Astrocyte of the spinal cord (primary cell): ENCODE results near the gene CDH2.

Experiments used
- DNase-seq: peaks from one replicate; pipeline ENCODE4 v3.0.0; 2011; ENCODE audit warnings: low read depth, low spot score
- H3K4me3 ChIP-seq: 2 replicates; pipeline ENCODE4 v1.5.1; 2011; ENCODE audit warnings: low read depth, mild to moderate bottlenecking, low read length, moderate library complexity
- in situ Hi-C: cut with HindIII; loops from 2 replicates; pipeline ENCODE4 v1.10.0; 2017; ENCODE audit warnings: low sequenced_read_pairs
- TF ChIP-seq, protein P1 (sequence below): IDR thresholded peaks from 2 replicates; pipeline ENCODE4 v1.5.1; 2012; ENCODE audit warnings: low read depth, mild to moderate bottlenecking, low read length, inconsistent platforms

Gene CDH2

DNA sequence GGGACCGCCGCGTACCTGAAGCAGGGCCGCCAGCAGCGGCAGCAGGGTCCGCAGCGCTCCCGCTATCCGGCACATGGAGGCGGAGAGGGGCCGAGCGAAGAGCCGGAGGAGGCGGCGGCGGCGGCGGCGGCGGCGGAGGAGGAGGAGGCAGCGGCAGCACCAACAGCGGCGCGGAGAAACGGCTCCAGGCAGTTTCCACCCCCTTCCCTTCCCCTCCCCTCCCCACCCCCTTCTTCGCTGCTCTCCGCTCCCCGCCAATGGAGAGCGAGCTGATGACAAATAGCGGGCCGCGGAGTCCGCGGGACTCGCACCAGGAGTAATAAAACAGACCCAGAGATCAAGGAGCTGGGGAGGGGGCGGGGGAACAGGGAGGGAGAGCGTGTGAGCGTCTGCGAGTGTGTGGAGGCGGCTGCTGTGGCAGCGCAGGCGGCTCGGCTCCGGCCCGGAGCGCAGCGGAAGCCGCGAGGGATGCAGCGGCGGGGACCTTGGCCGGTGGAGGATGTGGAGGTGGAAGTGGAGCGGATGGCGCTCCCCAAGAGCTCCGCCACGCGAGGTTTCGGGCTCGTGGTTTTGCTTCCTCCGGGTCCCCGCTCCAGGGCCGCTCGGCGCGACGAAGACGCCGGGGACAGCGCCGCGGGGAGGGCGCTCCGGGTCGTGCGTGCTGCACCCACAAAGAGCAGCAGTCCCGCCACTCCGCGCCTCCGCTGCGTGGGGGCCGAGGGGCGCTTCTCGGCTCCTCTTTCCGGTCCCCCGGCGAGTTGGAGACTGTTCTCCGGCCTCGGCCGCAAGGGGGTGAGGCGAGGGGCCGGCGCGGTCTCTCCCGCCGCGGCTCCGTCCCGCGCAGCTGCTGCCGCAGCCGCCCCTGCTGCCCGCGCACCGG is at the start of gene CDH2:
Gene CDH2 (minus strand): TSS at position 183 of the 880 bp plus-strand sequence. CDS start 108 bp downstream, at position 75.
- peak; percentile 96 for DNase-seq
- in situ Hi-C loops, result no loop called here
- peak within 1 kb of the TSS; percentile 80 for H3K4me3 ChIP-seq
- TF ChIP-seq, protein P1, sequence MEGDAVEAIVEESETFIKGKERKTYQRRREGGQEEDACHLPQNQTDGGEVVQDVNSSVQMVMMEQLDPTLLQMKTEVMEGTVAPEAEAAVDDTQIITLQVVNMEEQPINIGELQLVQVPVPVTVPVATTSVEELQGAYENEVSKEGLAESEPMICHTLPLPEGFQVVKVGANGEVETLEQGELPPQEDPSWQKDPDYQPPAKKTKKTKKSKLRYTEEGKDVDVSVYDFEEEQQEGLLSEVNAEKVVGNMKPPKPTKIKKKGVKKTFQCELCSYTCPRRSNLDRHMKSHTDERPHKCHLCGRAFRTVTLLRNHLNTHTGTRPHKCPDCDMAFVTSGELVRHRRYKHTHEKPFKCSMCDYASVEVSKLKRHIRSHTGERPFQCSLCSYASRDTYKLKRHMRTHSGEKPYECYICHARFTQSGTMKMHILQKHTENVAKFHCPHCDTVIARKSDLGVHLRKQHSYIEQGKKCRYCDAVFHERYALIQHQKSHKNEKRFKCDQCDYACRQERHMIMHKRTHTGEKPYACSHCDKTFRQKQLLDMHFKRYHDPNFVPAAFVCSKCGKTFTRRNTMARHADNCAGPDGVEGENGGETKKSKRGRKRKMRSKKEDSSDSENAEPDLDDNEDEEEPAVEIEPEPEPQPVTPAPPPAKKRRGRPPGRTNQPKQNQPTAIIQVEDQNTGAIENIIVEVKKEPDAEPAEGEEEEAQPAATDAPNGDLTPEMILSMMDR, result peak; percentile 8

DNA sequence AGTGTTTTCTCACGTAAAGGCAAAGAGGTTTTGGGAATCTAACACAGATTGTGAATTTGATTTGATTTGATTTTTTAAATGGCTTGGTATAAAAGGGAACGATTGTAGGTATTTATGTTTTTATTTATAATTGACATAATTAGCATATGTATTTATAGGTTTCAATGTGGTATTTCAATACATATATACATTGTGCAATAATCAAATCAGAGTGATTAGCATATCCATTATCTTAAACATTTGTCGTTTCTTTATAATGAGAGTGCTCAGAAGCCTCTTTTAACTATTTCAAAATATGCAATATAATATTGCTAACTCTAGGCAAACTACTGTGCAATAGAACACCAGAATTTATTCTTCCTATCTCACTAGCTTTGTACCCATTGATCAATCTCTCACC is 35.1 kb upstream of the CDH2 start:
- TF ChIP-seq, protein P1, result no peak
- in situ Hi-C loops, result no loop called here
- no peak for DNase-seq
- no peak overlapping the region for H3K4me3 ChIP-seq

DNA sequence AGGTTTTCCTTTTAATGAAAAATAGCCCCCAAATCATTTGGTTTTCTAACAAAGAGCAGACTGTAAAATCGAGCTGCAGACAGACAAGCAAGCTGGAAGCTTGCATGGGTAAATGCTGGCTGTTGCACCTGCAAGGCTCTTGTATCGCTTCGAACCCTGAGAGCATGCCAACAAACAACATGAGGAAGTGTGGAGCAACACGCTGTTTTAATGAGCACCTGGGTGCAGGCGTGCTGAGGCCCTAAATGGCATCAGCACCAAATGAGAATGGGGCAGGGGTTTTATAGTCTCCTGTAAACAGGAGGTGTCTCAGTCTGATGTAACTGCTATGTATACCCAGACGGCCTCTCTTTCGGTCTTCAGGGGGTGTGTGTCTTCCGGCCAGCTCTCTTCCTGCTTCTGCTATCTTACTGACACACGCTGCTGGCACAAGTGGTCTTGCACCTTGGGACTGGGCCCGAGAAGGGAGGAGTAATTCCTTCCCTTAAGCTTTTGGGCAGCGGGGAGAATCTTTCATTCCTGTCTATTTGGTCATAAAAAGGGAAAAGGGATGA is 31.9 kb upstream of the CDH2 start:
- in situ Hi-C loops, result no loop called here
- H3K4me3 ChIP-seq, result no peak overlapping the region
- DNase-seq, result no peak
- TF ChIP-seq, protein P1, result no peak

DNA sequence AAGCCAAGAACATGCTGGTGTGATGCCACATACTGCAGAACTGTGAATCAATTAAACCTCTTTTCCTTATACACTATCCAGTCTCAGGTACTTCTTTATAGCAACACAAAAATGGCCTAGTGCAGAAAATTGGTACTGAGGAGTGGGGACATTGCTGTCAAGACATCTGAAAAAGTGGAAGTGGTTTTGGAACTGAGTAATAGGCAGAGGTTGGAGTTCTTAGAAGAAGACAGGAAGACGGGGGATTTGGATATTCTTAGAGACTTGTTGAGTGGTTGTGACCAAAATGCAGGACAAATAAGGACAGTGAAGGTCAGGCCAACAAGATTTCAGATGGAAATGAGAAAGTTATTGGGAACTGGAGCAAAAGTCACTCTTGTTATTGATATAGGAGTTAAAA is 31.3 kb upstream of the CDH2 start:
- no peak overlapping the region for H3K4me3 ChIP-seq
- in situ Hi-C loops, result no loop called here
- no peak for DNase-seq
- TF ChIP-seq, protein P1, result no peak

DNA sequence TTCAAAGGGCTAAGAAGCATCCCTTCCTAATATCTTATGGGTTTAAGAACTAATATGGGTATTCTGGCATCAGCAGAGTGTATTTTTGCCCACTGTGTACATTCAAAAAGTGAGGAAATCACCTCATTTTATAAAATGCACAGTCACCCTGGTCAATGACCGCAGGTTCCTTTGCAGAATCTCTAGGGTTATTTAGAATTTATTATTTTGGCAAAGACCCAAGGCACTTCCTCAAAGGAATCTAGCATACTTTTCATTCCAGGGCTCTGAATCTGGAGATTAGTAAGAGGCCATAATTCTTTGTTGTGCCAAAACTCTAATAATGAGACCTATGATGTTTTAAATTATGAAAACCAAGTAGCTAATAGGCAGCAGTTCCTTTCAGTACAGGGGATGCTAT is 27.2 kb upstream of the CDH2 start:
- DNase-seq, result peak; percentile 85
- TF ChIP-seq, protein P1, result no peak
- in situ Hi-C loops, result no loop called here
- H3K4me3 ChIP-seq, result no peak overlapping the region

DNA sequence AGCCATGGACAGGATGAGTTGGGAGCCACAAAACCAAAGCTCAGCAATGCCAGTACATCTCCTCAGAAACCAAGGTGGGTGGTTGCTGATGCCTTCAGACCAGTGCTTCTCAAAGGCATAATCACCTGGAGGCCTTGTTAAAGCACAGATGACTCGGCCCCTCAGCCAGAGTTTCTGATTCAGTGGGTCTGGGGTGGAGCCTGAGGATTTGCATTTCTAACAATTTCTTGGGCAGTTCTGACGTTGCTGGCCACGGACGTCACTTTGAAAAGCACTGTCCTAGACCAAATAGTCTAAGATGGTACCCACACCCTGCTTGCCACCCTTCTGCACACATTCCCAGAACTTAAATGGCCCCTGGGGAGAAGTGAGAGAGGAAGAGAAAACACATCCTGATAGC is 24.1 kb upstream of the CDH2 start:
- no peak for DNase-seq
- in situ Hi-C loops, result no loop called here
- H3K4me3 ChIP-seq, result no peak overlapping the region
- TF ChIP-seq, protein P1, result no peak
